CD14-positive monocyte (primary cell): ENCODE data around the gene PTPRN2. TPM values are rescaled to one million over a fixed set of nuclear protein-coding genes. Genes with fewer than 3 reads are reported as not detected.

Experiments used
- DNase-seq, 3 donors: peaks; one replicate each; pipeline ENCODE4 v3.0.0-alpha.2; 2011 to 2022
- H2AFZ ChIP-seq: 2 replicates; pipeline ENCODE4 v1.6.0; 2012; ENCODE audit warnings: mild to moderate bottlenecking, low read depth, low read length, inconsistent platforms; ENCODE audit not compliant: insufficient read depth, poor library complexity, severe bottlenecking
- H3K27ac ChIP-seq, 2 donors: 1 replicate in 1 of 2; 2 replicates in 1 of 2; pipeline ENCODE4 v1.5.1; 2012 to 2013; ENCODE audit warnings: low read length in 2 of 2, control low read depth in 1 of 2, inconsistent platforms in 1 of 2, low read depth in 1 of 2, mild to moderate bottlenecking in 1 of 2
- H3K27me3 ChIP-seq, 2 donors: one replicate each; pipeline versions ENCODE4 v1.6.0 to v1.6.1; 2011 to 2013; ENCODE audit warnings: low read length in 2 of 2; ENCODE audit not compliant: control insufficient read depth in 2 of 2, insufficient read depth in 2 of 2
- H3K36me3 ChIP-seq, 2 donors: replicated peaks in 1 of 2; 1 replicate in 1 of 2; 2 replicates in 1 of 2; pipeline versions ENCODE4 v1.5.1 to v1.6.1; 2012 to 2013; ENCODE audit warnings: low read length in 2 of 2, control low read depth in 1 of 2, inconsistent platforms in 1 of 2, mild to moderate bottlenecking in 1 of 2; ENCODE audit not compliant: insufficient read depth in 2 of 2, control insufficient read depth in 1 of 2
- H3K4me1 ChIP-seq, 2 donors: 1 replicate in 1 of 2; 2 replicates in 1 of 2; pipeline versions ENCODE4 v1.5.1 to v1.6.1; 2012 to 2013; ENCODE audit warnings: low read length in 2 of 2, control low read depth in 1 of 2, inconsistent platforms in 1 of 2, mild to moderate bottlenecking in 1 of 2, moderate library complexity in 1 of 2; ENCODE audit not compliant: insufficient read depth in 2 of 2, control insufficient read depth in 1 of 2
- H3K4me2 ChIP-seq: replicated peaks from 2 replicates; pipeline ENCODE3; 2012; ENCODE audit warnings: low read length, moderate library complexity, mild to moderate bottlenecking; ENCODE audit not compliant: poor library complexity, severe bottlenecking; ENCODE audit errors: extremely low read depth
- H3K4me3 ChIP-seq, 3 experiments: fragments of 200-600 bp in 1 of 3; sonication (generic) in 1 of 3; replicated peaks in 1 of 3; 1 replicate in 2 of 3; 2 replicates in 1 of 3; pipeline ENCODE4 v1.5.1; 2011 to 2013; ENCODE audit warnings: low read length in 3 of 3, mild to moderate bottlenecking in 3 of 3, control low read depth in 2 of 3, low read depth in 2 of 3, inconsistent platforms in 1 of 3, moderate library complexity in 1 of 3
- H3K79me2 ChIP-seq: 2 replicates; pipeline ENCODE4 v1.6.0; 2012; ENCODE audit warnings: mild to moderate bottlenecking, control low read depth, inconsistent platforms, low read length, moderate library complexity; ENCODE audit not compliant: insufficient read depth
- H3K9ac ChIP-seq: 2 replicates; pipeline ENCODE4 v1.6.0; 2017; ENCODE audit warnings: low read length, mild to moderate bottlenecking; ENCODE audit not compliant: insufficient read depth, poor library complexity, severe bottlenecking
- H3K9me3 ChIP-seq, 2 donors: replicated peaks in 1 of 2; 1 replicate in 1 of 2; 2 replicates in 1 of 2; pipeline versions ENCODE4 v1.5.1 to v1.6.1; 2012 to 2013; ENCODE audit warnings: low read length in 2 of 2, control low read depth in 1 of 2; ENCODE audit not compliant: control insufficient read depth in 1 of 2, insufficient read depth in 1 of 2
- H4K20me1 ChIP-seq: 2 replicates; pipeline ENCODE4 v1.6.0; 2012; ENCODE audit warnings: mild to moderate bottlenecking, low read length, control low read depth, moderate library complexity; ENCODE audit not compliant: insufficient read depth
- H3K27ac Mint-ChIP-seq, 7 donors: one replicate each; pipeline ENCODE4 v1.8.0; 2020; ENCODE audit warnings: mild to moderate bottlenecking in 7 of 7, mixed read lengths in 7 of 7, moderate library complexity in 6 of 7, inconsistent platforms in 2 of 7
- H3K27me3 Mint-ChIP-seq, 3 donors: one replicate each; pipeline ENCODE4 v1.8.0; 2021 to 2022; ENCODE audit warnings: low read depth in 3 of 3, mild to moderate bottlenecking in 3 of 3, mixed read lengths in 3 of 3, moderate library complexity in 3 of 3, inconsistent platforms in 1 of 3
- H3K36me3 Mint-ChIP-seq, 2 donors: one replicate each; pipeline ENCODE4 v1.8.0; 2020; ENCODE audit warnings: mixed read lengths in 2 of 2, inconsistent platforms in 1 of 2, mild to moderate bottlenecking in 1 of 2
- H3K4me1 Mint-ChIP-seq: one replicate; pipeline ENCODE4 v1.8.0; 2020; ENCODE audit warnings: mild to moderate bottlenecking, mixed read lengths
- H3K4me3 Mint-ChIP-seq, 2 donors: one replicate each; pipeline ENCODE4 v1.8.0; 2020; ENCODE audit warnings: mild to moderate bottlenecking in 2 of 2, mixed read lengths in 2 of 2, moderate library complexity in 1 of 2
- H3K9me3 Mint-ChIP-seq, 7 donors: one replicate each; pipeline ENCODE4 v1.8.0; 2020 to 2022; ENCODE audit warnings: mixed read lengths in 7 of 7, mild to moderate bottlenecking in 6 of 7, moderate library complexity in 6 of 7, inconsistent platforms in 2 of 7
- WGBS: methylation state at CpG from one replicate; pipeline ENCODE4 v1.1.5; 2013; ENCODE audit warnings: missing lambda C conversion rate; ENCODE audit not compliant: insufficient coverage; 5-methylcytosine and 5-hydroxymethylcytosine counted together
- intact Hi-C, 2 donors: fragments of 100-400 bp; cut with micrococcal nuclease; formaldehyde crosslinking; loops; one replicate each; pipeline versions ENCODE4 v1.15.0 to v1.15.1; 2023
- polyA plus RNA-seq, 3 donors: library from polyadenylated mRNA; depleted of rRNA in 1 of 3; unstranded in 2 of 3; stranded (reverse) in 1 of 3; fragments of 300-500 nt in 2 of 3; fragments of >200 nt in 1 of 3; fragmentation: Illumina TruSeq in 2 of 3; gene quantifications; 1 replicate in 2 of 3; 2 replicates in 1 of 3; pipeline ENCODE4 v1.2.3, GENCODE V29; 2012 to 2021
- TF ChIP-seq, protein P1 (sequence below): fragments of 200-600 bp; IDR thresholded peaks from one replicate; pipeline ENCODE4 v1.8.0; 2022; ENCODE audit warnings: antibody characterized with exemption, mild to moderate bottlenecking

Gene PTPRN2
- polyA plus RNA-seq, 3 donors = 0.25 to 1.4 (median 0.97) TPM

DNA sequence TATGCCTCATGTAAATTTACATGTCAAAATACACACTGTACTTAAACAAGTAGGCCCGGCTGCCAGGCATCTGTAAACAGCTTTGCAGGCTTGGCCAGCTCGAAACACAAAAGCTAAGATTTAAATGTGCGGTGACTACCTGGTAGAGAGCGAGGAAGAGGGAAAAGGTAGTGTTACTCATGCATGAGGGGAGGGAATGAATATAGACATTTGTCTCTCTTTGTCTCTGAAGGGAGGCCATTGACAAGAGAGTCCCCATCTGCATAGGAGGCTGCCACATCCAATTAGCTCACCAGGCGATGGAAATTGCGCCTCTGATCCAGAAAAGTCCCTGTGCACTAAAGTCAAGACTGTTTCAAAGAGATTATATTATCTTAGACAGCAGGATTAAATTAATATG lies 535.8 kb downstream of the PTPRN2 start:
- H3K36me3 ChIP-seq = no peaks in the 10 kb centered on the region
- Mint-ChIP-seq H3K4me1 (no peaks in the 10 kb centered on the region), H3K27ac (no peak overlapping the region), H3K36me3 (no peaks in the 10 kb centered on the region), H3K4me3 (no peak overlapping the region), H3K9me3 (peaks cover 1 to 13% (median 3%) of the 10 kb centered on the region in 7 donors), H3K27me3 (peaks cover 0 to 3% (median 0%) of the 10 kb centered on the region in 3 donors)
- no peaks in the 10 kb centered on the region for H3K79me2 ChIP-seq
- H3K4me1 ChIP-seq = no peaks in the 10 kb centered on the region
- no peak overlapping the region for H3K4me3 ChIP-seq
- H3K4me2 ChIP-seq = no peak overlapping the region
- intact Hi-C loops = no loop called here
- 82% methylated on average over 3 of the region's 6 CpGs for WGBS
- TF ChIP-seq, protein P1, sequence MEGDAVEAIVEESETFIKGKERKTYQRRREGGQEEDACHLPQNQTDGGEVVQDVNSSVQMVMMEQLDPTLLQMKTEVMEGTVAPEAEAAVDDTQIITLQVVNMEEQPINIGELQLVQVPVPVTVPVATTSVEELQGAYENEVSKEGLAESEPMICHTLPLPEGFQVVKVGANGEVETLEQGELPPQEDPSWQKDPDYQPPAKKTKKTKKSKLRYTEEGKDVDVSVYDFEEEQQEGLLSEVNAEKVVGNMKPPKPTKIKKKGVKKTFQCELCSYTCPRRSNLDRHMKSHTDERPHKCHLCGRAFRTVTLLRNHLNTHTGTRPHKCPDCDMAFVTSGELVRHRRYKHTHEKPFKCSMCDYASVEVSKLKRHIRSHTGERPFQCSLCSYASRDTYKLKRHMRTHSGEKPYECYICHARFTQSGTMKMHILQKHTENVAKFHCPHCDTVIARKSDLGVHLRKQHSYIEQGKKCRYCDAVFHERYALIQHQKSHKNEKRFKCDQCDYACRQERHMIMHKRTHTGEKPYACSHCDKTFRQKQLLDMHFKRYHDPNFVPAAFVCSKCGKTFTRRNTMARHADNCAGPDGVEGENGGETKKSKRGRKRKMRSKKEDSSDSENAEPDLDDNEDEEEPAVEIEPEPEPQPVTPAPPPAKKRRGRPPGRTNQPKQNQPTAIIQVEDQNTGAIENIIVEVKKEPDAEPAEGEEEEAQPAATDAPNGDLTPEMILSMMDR = no peak
- no peak overlapping the region for H3K27ac ChIP-seq
- H4K20me1 ChIP-seq = no peaks in the 10 kb centered on the region
- no peak overlapping the region for H3K9ac ChIP-seq
- H2AFZ ChIP-seq = no peak overlapping the region
- H3K9me3 ChIP-seq = no peaks in the 10 kb centered on the region
- no peaks in the 10 kb centered on the region for H3K27me3 ChIP-seq
- no peak for DNase-seq

DNA sequence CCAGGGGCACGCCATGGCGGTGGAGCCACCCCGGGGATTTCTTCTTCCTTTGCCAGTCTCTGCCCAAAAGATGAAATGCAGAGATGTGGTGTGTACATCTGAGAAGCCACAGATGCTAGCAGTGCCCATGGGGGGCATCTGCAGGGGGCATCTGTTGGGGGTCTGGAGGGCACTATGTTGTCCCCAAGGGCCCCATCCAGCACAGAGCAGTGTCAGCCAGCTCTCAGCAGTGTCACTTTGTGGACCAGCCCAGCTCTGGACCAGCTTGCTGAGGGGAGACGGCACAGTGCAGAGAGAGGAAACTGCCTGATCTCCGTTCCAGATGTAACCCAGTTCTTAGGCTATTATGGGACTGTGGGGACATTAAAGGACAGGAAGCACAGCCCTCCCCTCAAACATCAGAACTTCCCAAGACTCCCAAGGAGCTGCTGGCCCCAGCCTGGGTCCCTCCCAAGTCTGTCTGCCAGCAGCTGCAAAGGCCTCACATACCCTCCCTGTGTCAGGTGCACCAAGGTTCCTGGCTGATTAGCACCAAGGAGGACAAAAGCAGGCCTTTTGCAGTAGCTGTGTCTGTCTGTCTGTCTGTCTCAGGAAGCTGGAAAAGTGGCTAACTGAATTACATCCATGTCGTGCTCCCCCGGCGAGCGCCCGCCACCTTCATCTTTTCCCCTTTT lies 536.5 kb downstream of the PTPRN2 start:
- H3K9me3 Mint-ChIP-seq = peaks cover 0 to 7% (median 1%) of the 10 kb centered on the region in 7 donors
- Histone ChIP-seq H3K27me3 (no peaks in the 10 kb centered on the region), H3K79me2 (no peaks in the 10 kb centered on the region), H3K9me3 (no peaks in the 10 kb centered on the region), H3K4me2 (no peak overlapping the region), H3K27ac (no peak overlapping the region), H3K4me1 (no peaks in the 10 kb centered on the region), H3K36me3 (no peaks in the 10 kb centered on the region), H2AFZ (no peak overlapping the region), H4K20me1 (no peaks in the 10 kb centered on the region), H3K4me3 (no peak overlapping the region), H3K9ac (no peak overlapping the region)
- intact Hi-C loops = no loop called here
- 79% methylated on average over 3 of the region's 10 CpGs for whole genome bisulfite sequencing
- TF ChIP-seq, protein P1 = no peak
- DNase-seq = no peak
- no peak overlapping the region for H3K4me3 Mint-ChIP-seq
- no peaks in the 10 kb centered on the region for H3K36me3 Mint-ChIP-seq
- H3K27ac Mint-ChIP-seq = no peak overlapping the region
- H3K4me1 Mint-ChIP-seq = no peaks in the 10 kb centered on the region
- H3K27me3 Mint-ChIP-seq = peaks cover 0 to 3% (median 0%) of the 10 kb centered on the region in 3 donors
